Thyroid gland (tissue), 4 donors: ENCODE results near the gene GPD1L.

ENCODE experiments used
- CTCF ChIP-seq, 6 experiments: fragments of 200-600 bp in 3 of 6; fragments of 450-650 bp in 3 of 6; sonication (generic) in 3 of 6; IDR thresholded peaks; one replicate each; pipeline ENCODE4 v1.5.1; 2016 to 2019; ENCODE audit warnings: antibody characterized with exemption in 6 of 6, mild to moderate bottlenecking in 2 of 6, inconsistent platforms in 1 of 6, moderate library complexity in 1 of 6
- POLR2A ChIP-seq, 2 donors: fragments of 450-650 bp; IDR thresholded peaks; one replicate each; pipeline ENCODE4 v1.6.1; 2017; ENCODE audit warnings: antibody characterized with exemption in 2 of 2, mild to moderate bottlenecking in 2 of 2, moderate library complexity in 1 of 2

- no peak for TF ChIP-seq CTCF (IDR thresholded peaks at IDR 0.05)
- TF ChIP-seq POLR2A (IDR thresholded peaks at IDR 0.05): no peak
Observed at GRCh38 chr3:32093204-32093603, 13.2 kb upstream of the GPD1L start.
